Upper lobe of right lung (tissue), 1 donor: Measurements from ENCODE around the gene METTL8. TPM values are rescaled to one million over a fixed set of nuclear protein-coding genes. Genes with fewer than 3 reads are reported as not detected.

Experiments
- ATAC-seq: fragments of 200-7000 bp; cut with Tn5 transposase; one replicate; pipeline ENCODE4 v1.9.1; 2020; ENCODE audit warnings: mild to moderate bottlenecking, moderate library complexity
- DNase-seq: peaks from one replicate; pipeline ENCODE4 v3.0.0-alpha.2; 2020
- H3K27ac ChIP-seq: fragments of 200-600 bp; one replicate; pipeline ENCODE4 v1.8.0; 2022
- H3K27me3 ChIP-seq: fragments of 200-600 bp; one replicate; pipeline ENCODE4 v1.8.0; 2022; ENCODE audit warnings: mild to moderate bottlenecking
- H3K36me3 ChIP-seq: fragments of 200-600 bp; one replicate; pipeline ENCODE4 v1.8.0; 2022
- H3K4me1 ChIP-seq: fragments of 200-600 bp; one replicate; pipeline ENCODE4 v1.8.0; 2022
- H3K4me3 ChIP-seq: fragments of 200-600 bp; one replicate; pipeline ENCODE4 v1.8.0; 2022; ENCODE audit warnings: mild to moderate bottlenecking
- H3K9me3 ChIP-seq: fragments of 200-600 bp; one replicate; pipeline ENCODE4 v1.8.0; 2022
- intact Hi-C: fragments of 100-400 bp; cut with DNase I; formaldehyde crosslinking; loops from one replicate; pipeline ENCODE4 v1.11.0; 2022
- total RNA-seq: library from RNA; stranded (reverse); fragmentation: NEBNext Ultra II Directional; extraction: Animal tissue kit (Norgen Biotek cat#: 25700); gene quantifications from one replicate; pipeline ENCODE4 v1.2.1, GENCODE V29; 2021
- TF ChIP-seq, protein P1 (sequence below): fragments of 200-600 bp; IDR thresholded peaks from one replicate; pipeline ENCODE4 v1.8.0; 2022; ENCODE audit warnings: antibody characterized with exemption
- donor health status: DM: no; HTN: yes; CAD: no; lungs with severe emphysema.

Gene METTL8
- total RNA-seq, 1 donor from 2014 or later: 18.2 TPM

DNA sequence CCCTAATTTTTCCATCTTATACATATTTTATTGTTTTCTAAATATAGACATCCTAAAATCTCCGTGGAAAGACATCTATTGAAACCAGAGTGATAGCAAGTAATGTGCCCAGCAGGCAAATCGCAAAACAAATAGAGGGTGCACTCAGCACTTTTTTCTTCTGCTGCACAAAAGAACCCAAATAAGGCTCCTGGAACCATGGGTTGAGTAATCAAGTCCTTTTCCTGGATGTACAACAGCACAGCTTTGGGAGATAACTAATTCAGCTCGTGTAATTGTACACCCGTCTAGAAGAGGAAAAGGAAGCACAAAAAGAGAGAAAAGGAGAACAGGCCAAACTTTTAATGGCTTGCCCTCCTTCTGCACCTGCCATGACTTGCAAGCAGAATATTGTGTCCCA is 146.2 kb downstream of the METTL8 start:
- H3K4me1 ChIP-seq: no peaks in the 10 kb centered on the region
- no peaks in the 10 kb centered on the region for H3K27me3 ChIP-seq
- H3K27ac ChIP-seq: no peak overlapping the region
- H3K4me3 ChIP-seq: no peak overlapping the region
- TF ChIP-seq, protein P1, sequence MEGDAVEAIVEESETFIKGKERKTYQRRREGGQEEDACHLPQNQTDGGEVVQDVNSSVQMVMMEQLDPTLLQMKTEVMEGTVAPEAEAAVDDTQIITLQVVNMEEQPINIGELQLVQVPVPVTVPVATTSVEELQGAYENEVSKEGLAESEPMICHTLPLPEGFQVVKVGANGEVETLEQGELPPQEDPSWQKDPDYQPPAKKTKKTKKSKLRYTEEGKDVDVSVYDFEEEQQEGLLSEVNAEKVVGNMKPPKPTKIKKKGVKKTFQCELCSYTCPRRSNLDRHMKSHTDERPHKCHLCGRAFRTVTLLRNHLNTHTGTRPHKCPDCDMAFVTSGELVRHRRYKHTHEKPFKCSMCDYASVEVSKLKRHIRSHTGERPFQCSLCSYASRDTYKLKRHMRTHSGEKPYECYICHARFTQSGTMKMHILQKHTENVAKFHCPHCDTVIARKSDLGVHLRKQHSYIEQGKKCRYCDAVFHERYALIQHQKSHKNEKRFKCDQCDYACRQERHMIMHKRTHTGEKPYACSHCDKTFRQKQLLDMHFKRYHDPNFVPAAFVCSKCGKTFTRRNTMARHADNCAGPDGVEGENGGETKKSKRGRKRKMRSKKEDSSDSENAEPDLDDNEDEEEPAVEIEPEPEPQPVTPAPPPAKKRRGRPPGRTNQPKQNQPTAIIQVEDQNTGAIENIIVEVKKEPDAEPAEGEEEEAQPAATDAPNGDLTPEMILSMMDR: no peak
- intact Hi-C loops: no loop called here
- H3K9me3 ChIP-seq: no peaks in the 10 kb centered on the region
- ATAC-seq: no peak
- no peaks in the 10 kb centered on the region for H3K36me3 ChIP-seq
- DNase-seq: no peak

DNA sequence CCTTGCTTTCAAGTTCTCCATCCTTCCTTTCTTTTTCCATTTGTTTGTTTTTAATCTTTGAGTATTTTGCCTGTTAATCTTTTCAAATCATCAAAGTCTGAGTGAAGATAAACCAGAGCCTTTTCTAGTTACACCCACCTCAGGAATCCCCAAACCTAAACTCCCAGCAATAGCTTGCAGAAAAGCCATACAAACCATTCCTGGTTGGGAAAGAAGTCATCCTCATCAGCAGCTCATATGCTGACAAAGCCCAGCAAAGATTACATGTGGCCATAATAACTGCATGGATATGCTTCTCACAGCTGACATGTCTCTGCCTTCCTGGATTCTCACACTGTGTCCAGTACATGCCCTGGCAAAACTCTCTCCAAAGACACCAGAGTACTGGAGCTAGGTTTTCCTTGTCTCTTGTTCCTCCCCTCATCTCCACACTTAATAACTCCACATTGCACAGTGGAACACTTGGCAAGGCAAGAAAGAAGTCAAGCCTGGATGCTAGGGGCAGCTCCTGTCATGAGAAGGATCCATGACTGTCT is 146.7 kb downstream of the METTL8 start:
- no peaks in the 10 kb centered on the region for H3K4me1 ChIP-seq
- TF ChIP-seq, protein P1: no peak
- DNase-seq: no peak
- no peak overlapping the region for H3K4me3 ChIP-seq
- ATAC-seq: no peak
- H3K27ac ChIP-seq: no peak overlapping the region
- intact Hi-C loops: no loop called here
- no peaks in the 10 kb centered on the region for H3K27me3 ChIP-seq
- no peaks in the 10 kb centered on the region for H3K36me3 ChIP-seq
- H3K9me3 ChIP-seq: no peaks in the 10 kb centered on the region

DNA sequence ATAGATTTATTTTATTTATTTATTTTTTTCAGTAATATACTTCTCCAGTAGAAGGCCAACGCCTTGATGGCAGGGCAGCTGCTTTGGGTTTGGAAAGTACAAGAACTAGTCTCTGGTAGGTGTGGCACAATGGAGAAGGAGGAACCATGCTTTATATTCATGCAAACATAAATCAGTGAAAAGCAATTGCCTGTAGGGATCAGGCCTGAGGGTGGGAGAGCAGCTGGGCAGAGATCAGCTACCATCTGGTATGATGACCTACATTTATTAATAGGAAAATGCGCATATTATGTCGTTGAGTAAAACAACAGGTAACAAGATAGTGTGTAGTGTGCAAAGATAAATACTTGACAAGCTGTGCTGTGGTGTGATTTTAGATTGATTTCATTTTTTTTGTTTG is 152.7 kb downstream of the METTL8 start:
- Histone ChIP-seq H3K4me3 (no peak overlapping the region), H3K4me1 (no peaks in the 10 kb centered on the region), H3K9me3 (no peaks in the 10 kb centered on the region), H3K27me3 (no peaks in the 10 kb centered on the region), H3K36me3 (no peaks in the 10 kb centered on the region), H3K27ac (no peak overlapping the region)
- TF ChIP-seq, protein P1: no peak
- ATAC-seq: no peak
- intact Hi-C loops: no loop called here
- DNase-seq: no peak

DNA sequence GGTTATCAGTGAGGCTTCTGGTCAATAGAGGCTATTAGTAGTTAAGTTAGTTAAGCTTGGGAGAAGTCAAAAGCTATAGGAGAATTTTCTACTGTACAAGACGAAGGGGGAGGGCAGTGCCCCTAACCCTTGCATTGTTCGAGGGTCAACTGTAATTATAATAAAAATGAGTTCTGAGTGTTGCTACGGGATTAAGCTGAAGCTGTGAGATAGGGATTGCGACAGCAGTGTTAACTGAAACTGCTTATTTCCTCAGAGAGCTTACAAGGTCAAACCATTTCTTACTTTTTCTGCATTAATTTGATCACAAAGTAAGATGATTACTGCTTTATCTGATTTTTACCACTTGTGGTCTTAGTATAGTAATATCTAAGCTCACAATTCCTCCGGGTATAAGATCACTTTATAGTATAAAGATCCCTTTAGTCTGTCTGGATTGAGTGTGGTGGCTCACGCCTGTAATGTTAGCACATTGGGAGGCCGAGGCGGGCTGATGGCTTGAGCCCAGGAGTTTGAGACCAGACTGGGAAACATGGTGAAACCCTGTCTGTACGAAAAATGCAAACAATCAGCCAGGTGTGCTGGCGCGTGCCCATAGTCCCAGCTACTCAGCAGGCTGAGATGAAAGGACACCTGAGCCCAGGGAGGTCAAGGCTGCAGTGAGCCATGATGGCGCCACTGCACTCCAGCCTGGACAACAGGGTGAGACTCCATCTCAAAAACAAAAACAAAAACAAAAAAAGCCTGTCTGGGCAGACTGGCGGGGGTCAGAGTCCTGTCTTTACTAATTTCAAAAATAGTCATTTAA is 153.6 kb downstream of the METTL8 start:
- H3K9me3 ChIP-seq: no peaks in the 10 kb centered on the region
- intact Hi-C loops: no loop called here
- H3K27me3 ChIP-seq: no peaks in the 10 kb centered on the region
- no peaks in the 10 kb centered on the region for H3K4me1 ChIP-seq
- H3K27ac ChIP-seq: no peak overlapping the region
- H3K4me3 ChIP-seq: no peak overlapping the region
- ATAC-seq (no peak), DNase-seq (no peak)
- TF ChIP-seq, protein P1: no peak
- H3K36me3 ChIP-seq: no peaks in the 10 kb centered on the region

DNA sequence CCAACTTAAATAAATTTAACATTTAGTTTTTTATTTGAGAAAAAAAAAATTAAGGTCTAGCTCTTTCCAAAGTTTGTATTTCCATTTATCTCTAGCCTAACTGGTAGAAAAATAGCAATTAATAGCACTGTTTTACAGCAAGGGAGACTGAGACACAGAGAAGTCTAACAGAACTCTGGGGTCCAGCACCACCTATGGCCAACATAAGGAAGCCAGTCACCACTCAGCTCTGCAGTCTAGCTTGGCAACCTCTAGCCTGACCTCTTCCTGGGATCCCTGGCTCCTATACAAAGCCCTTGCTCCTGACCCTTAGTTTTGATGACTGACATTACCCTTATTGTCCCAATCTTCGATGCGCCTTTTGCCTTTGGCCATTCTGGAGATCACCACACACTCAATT is 159.0 kb downstream of the METTL8 start:
- Histone ChIP-seq H3K4me3 (no peak overlapping the region), H3K27ac (no peak overlapping the region), H3K27me3 (no peaks in the 10 kb centered on the region), H3K9me3 (no peaks in the 10 kb centered on the region), H3K36me3 (no peaks in the 10 kb centered on the region), H3K4me1 (peaks cover 7% of the 10 kb centered on the region)
- DNase-seq: no peak
- no peak for ATAC-seq
- TF ChIP-seq, protein P1: no peak
- intact Hi-C loops: no loop called here
